SW 1271 (cell line): ENCODE results near the gene FCHSD2.
"Not testable (repeated sequence)": the region's sequence is repeated elsewhere in the genome, so short reads cannot be mapped to it uniquely, and the experiment has no call there.

Experiments
- DNase-seq, 2 experiments: peaks; one replicate each; lab custom pipeline; 2025; lab: John Stamatoyannopoulos, UW

The FCHSD2 gene

GRCh38 chr11:73123892-73124291 is 18.2 kb downstream of the FCHSD2 start:
- not testable (repeated sequence) for DNase-seq

GRCh38 chr11:73121692-73122091 is 20.4 kb downstream of the FCHSD2 start:
- DNase-seq: no peak

- no peak for DNase-seq
Observed at GRCh38 chr11:73117071-73117470, 25.0 kb downstream of the FCHSD2 start.

GRCh38 chr11:73116636-73117035 is 25.5 kb downstream of the FCHSD2 start:
- no peak for DNase-seq

GRCh38 chr11:73114835-73115220 is 27.3 kb downstream of the FCHSD2 start:
- DNase-seq: no peak

GRCh38 chr11:73114110-73114834 is 27.8 kb downstream of the FCHSD2 start:
- DNase-seq: no peak

GRCh38 chr11:73113426-73113825 is 28.7 kb downstream of the FCHSD2 start:
- DNase-seq: no peak

GRCh38 chr11:73107597-73107996 is 34.5 kb downstream of the FCHSD2 start:
- DNase-seq: no peak

GRCh38 chr11:73106347-73106746 is 35.8 kb downstream of the FCHSD2 start:
- no peak for DNase-seq

- DNase-seq: no peak
Observed at GRCh38 chr11:73100578-73100977, 41.5 kb downstream of the FCHSD2 start.

- DNase-seq: no peak
Observed at GRCh38 chr11:73099512-73100266, 42.4 kb downstream of the FCHSD2 start.

- DNase-seq: no peak
Observed at GRCh38 chr11:73095613-73096012, 46.5 kb downstream of the FCHSD2 start.

- no peak for DNase-seq
Observed at GRCh38 chr11:73091521-73092305, 50.4 kb downstream of the FCHSD2 start.

- DNase-seq: no peak
Observed at GRCh38 chr11:73087730-73088129, 54.4 kb downstream of the FCHSD2 start.

GRCh38 chr11:73085189-73085875 is 56.8 kb downstream of the FCHSD2 start:
- no peak for DNase-seq

GRCh38 chr11:73078631-73079030 is 63.5 kb downstream of the FCHSD2 start:
- no peak for DNase-seq

GRCh38 chr11:73077454-73077853 is 64.7 kb downstream of the FCHSD2 start:
- DNase-seq: no peak

- DNase-seq: no peak
Observed at GRCh38 chr11:73074319-73074718, 67.8 kb downstream of the FCHSD2 start.

- peak in 1 of 2 experiments; percentile 34 for DNase-seq
Observed at GRCh38 chr11:73072935-73073481, 69.1 kb downstream of the FCHSD2 start.

GRCh38 chr11:73070653-73071052 is 71.5 kb downstream of the FCHSD2 start:
- DNase-seq: no peak

GRCh38 chr11:73061857-73062424 is 80.2 kb downstream of the FCHSD2 start:
- DNase-seq: not testable (repeated sequence)
